Stimulated activated CD4-positive, alpha-beta T cell treated with anti-CD3 and anti-CD28 coated beads, Interleukin-15, amount 100 ng/mL, for 1 hour (primary cell): ENCODE measurements around the gene DIABLO.
"Not testable (repeated sequence)": the region's sequence is repeated elsewhere in the genome, so short reads cannot be mapped to it uniquely, and the experiment has no call there.

Source experiments
- DNase-seq, 2 donors: peaks; one replicate each; pipeline ENCODE4 v3.0.0-alpha.2; 2020; ENCODE audit warnings: low read depth in 1 of 2, low spot score in 1 of 2

DIABLO gene

DNA sequence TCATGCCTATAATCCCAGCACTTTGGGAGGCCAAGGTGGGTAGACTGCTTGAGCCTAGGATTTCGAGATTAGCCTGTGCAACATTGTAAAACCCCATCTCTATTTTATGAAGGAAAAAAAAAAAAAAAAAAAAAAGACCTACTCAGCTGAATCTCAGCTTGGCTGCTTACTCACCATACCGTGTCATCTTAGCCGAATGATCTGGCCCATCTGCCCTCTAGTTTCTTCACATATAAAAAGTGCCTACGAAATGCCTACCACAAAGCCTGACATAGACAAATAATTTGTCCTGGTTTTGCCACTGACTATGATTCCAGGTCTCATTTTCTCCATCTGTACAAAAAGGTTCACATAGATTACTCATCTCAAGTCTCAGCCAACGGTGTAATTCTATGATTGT lies 10.1 kb downstream of the DIABLO start:
- no peak for DNase-seq

DNA sequence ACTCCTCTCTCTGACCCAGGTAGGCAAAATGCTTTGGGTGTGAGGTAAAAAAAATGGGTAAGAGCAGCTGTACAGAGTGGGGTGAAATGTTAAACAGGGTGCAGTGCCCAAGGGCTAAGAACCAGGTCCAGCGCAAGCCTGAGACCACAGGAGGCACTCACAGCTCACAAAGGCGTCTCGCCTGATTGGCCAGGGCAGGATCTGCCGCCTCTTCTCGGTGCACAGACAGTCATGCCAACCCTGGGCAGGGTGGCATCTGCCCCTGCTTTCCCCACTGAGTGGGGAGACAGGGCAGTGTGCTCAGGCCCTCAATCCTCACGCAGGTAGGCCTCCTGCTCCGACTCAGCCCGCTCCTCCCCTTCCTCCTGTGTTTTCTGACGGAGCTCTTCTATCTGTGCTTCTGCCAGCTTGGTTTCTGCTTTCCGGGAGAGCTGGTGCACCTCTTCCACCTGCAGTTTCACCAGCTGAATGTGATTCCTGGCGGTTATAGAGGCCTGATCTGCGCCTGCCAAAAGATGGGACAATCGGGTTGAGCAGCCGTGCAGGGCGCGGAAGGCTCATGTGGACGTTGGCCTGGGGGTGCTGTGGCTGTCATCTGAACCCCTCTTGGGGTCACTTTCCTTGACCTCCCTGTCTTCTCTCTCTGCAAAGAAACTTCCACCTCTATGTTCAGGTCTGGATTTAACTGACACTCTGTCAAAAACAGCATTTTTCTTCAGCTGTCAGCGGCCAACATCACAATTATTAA lies 17.6 kb downstream of the DIABLO start:
- no peak for DNase-seq

DNA sequence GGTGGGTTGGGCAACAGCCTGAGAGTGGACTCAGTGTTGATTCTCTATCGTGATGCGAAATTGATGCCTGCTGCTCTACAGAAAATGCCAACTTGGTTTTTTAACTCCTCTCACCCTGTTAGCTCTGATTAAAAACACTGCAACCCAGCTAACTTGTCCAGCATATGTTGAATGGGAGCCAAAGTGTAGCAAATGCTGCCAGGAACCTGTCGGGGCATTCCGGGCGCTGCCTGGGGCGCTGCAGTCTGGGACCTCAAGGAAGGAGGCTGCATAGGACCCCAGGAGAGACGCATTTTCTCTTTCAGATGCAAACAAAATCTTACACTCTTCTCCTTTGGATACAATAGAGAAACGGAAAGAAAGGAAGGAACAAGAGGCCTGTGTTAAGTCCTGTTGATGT lies 18.5 kb downstream of the DIABLO start:
- DNase-seq = no peak

DNA sequence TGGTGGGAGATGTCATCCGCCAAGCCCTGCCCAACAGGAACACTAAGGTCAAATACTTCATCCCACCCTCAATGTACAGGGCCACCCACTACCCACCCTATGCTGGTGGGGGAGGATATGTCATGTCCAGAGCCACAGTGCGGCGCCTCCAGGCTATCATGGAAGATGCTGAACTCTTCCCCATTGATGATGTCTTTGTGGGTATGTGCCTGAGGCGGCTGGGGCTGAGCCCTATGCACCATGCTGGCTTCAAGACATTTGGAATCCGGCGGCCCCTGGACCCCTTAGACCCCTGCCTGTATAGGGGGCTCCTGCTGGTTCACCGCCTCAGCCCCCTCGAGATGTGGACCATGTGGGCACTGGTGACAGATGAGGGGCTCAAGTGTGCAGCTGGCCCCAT lies 18.9 kb downstream of the DIABLO start:
- no peak for DNase-seq

DNA sequence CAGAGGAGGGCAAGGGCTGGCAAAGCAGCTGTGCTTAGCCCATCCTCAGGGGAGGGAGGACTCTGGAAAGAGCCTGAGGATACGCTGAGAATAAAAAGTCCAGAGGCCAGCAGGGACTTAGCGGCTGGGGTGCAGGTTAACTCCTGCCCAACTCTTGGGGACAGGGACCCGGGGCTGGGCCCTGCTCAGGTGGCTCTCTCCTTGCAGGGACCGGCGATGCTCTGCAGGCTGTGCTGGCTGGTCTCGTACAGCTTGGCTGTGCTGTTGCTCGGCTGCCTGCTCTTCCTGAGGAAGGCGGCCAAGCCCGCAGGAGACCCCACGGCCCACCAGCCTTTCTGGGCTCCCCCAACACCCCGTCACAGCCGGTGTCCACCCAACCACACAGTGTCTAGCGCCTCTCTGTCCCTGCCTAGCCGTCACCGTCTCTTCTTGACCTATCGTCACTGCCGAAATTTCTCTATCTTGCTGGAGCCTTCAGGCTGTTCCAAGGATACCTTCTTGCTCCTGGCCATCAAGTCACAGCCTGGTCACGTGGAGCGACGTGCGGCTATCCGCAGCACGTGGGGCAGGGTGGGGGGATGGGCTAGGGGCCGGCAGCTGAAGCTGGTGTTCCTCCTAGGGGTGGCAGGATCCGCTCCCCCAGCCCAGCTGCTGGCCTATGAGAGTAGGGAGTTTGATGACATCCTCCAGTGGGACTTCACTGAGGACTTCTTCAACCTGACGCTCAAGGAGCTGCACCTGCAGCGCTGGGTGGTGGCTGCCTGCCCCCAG lies 19.6 kb downstream of the DIABLO start:
- DNase-seq = no peak

DNA sequence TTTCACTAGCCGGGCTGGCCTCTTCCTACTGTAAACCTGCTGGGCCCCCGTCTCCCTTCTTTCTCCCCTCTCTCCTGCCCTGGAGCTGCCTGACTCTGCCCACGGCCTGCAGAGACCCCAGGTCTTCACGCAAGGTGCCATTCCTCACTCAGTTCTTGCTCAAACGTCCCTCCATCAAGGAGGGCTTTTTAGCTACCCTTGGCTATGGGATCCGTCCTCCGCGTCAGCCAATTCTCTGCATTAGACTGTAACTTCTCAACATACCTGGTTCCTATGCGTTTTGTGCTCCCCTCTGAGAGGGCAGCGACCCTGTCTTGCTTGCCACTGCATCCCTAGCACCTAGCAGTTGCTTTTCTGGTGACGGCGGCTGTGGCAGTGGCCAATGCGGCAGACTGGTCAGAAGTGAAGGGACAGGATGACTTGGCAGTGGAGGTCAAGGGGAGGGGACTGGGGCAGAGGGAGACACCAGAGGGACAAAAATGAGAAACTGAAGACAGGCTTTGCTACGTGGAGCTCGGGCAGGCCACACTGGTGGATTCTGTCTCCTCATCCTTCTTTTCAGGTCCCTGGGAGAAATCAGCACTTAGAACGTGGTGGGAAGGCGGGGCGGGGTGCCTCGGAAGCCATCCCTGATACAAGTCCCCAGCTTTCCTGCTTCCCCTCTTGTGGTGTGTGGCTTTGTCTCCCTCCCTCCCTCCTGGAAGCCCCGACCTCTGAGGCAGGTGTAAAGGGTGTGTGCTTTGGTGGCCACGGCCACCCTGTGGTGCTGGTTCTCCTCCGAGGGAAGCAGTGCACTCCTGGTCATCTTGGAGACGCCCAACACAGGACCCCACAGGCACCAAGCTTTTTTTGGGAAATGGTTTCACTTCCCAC lies 20.6 kb downstream of the DIABLO start:
- DNase-seq = no peak

- DNase-seq = no peak
Measured at GRCh38 chr12:122204167-122205052, 21.4 kb downstream of the DIABLO start.

GRCh38 chr12:122203301-122204166 lies 22.3 kb downstream of the DIABLO start, which contains the start of gene B3GNT4:
Gene B3GNT4 (plus strand): TSS chr12:122203709. CDS start chr12:122204619, 910 bp downstream.
- peak; percentile 45 to 57 for DNase-seq

GRCh38 chr12:122202811-122203210 lies 23.0 kb downstream of the DIABLO start:
- not testable (repeated sequence) for DNase-seq

- no peak for DNase-seq
Measured at GRCh38 chr12:122202017-122202416, 23.8 kb downstream of the DIABLO start.

GRCh38 chr12:122201381-122201780 lies 24.5 kb downstream of the DIABLO start:
- DNase-seq = no peak

DNA sequence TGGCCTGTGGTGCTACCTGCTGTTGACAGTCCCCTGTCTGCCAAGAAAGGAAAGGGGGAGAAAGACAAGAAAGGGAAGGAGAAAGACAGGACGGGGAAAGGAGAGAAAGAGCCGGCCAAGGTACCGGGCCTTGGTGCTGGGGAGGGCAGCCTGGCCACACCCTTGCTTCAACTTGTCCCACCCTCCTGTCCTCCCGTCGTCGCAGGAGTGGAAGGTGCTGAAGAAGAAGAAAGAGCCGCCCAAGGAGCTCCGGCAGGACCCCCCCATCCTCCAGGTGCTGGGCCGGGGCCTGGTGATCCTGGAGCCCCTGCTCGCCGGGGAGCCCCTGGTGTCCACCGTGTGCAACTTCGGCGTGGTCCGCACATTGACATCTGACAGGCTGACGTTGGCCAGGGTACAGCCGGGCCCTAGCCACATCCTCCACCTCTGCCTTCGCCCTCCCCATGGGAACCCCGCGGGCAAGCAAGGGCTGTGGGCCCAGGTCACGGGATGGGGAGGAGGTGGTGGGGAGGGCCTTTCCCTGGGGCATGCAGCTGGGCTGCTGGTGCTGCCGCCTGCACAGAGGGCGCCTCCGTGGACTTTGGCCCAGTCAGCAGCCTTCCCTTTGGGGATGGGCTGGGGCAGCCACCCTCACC lies 25.2 kb downstream of the DIABLO start:
- DNase-seq = no peak

- no peak for DNase-seq
Measured at GRCh38 chr12:122199484-122200355, 26.1 kb downstream of the DIABLO start.

GRCh38 chr12:122197612-122197966 lies 28.3 kb downstream of the DIABLO start:
- DNase-seq = no peak

DNA sequence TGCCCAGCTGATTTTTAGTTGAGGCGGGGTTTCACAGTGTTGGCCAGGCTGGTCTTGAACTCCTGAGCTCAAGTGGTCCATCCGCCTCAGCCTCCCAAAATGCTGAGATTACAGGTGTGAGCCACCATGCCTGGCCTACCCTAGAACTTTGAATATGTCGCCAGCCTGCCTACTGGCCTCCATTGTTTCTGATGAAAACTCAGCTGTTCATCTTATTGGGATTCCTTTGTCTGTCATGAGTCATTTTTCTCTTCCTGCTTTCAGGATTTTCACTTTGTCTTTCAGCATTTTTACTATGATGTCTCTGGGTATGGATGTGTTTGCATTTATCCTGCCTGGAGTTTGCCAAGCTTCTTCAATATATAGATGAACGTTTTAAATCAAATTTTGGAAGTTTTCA lies 30.4 kb downstream of the DIABLO start:
- no peak for DNase-seq

GRCh38 chr12:122194804-122195203 lies 31.0 kb downstream of the DIABLO start:
- no peak for DNase-seq

DNA sequence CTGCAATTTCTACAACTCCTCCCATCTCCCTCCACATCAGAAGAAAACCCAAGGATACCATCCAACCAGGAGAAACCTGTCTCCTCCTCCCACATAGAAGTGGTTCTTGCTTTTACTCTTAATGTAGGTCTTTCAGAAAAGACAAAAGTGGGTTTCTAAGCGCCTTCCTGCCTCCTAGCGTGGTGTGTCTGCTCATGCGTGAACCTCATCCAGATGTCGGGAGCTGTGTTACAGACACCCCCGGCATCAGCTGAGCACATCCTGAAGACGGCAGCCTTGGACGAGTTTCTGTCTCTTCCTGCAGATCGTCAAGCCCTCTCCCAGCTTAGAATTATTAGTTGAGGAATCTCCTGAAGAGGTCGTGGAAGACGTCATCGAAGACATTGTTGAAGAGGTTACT lies 33.4 kb downstream of the DIABLO start:
- DNase-seq = no peak
